HG03521 (cell line): ENCODE results near the gene OLFML2B.

Experiments used
- ATAC-seq: cut with Tn5 transposase; IDR thresholded peaks from one replicate; pipeline ENCODE4 v1.9.1; 2021; ENCODE audit warnings: mild to moderate bottlenecking, moderate library complexity; ENCODE audit not compliant: unreplicated experiment

Gene OLFML2B

GRCh38 chr1:162008799-162009198 is 14.9 kb downstream of the OLFML2B start:
- no peak for ATAC-seq

DNA sequence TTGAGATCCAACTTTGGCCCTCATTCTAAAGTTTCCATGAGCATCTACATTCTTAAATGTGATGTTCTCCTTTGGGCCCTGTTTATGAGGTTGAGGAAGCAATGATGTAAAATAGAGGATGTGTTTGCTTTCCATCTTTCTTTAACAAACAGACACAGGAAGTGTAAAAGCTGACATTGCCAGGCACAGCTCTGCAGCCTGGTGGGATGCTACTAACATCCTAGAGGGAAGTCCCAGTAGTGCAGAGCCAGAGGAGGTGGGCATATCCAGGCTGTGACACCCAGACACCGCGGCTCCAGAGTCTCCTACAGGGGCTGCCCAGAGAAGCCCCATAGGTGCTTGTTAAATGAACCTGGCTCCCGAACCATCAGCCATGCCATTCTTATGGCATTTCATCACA is 16.2 kb downstream of the OLFML2B start:
- ATAC-seq, result no peak

DNA sequence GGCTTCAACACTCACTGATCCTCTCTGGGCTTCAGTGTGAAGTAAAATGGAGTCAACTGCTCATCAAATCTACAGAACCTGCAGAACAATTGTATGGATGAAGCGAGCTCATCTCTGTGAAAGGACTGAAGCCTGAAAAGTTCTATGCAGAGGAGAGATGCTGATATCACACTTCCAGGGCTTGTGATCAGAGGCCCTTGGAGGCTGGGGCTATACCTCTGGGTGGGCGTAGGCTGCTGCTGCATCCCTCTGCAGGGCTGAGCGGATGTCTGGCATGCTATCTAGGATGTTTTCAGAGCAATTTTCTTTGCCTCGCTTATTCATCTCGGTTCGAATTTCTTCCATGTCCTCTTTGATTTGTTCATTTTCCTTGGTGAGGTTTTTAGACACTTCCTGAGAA is 17.6 kb downstream of the OLFML2B start:
- ATAC-seq, result no peak

GRCh38 chr1:162004441-162004950 is 19.2 kb downstream of the OLFML2B start:
- no peak for ATAC-seq

DNA sequence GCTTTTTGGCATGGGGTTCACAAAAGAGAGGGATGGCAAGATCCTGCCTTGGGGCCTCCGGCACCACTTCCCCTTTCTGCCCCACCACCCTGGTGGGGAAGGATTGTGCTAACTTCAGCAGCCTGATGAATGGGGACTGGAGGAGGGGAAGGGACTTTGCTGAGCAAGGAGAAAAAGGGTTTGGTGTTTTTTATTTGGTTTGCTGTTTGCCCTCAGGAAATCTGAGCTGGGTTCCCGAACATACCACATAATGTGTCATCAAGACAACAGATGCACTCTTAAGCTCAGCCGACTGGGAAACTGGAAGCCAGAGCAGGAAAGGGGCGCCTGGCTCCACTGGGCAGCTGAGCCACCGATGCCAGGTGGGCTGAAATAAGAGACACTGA is 19.8 kb downstream of the OLFML2B start:
- ATAC-seq, result no peak

DNA sequence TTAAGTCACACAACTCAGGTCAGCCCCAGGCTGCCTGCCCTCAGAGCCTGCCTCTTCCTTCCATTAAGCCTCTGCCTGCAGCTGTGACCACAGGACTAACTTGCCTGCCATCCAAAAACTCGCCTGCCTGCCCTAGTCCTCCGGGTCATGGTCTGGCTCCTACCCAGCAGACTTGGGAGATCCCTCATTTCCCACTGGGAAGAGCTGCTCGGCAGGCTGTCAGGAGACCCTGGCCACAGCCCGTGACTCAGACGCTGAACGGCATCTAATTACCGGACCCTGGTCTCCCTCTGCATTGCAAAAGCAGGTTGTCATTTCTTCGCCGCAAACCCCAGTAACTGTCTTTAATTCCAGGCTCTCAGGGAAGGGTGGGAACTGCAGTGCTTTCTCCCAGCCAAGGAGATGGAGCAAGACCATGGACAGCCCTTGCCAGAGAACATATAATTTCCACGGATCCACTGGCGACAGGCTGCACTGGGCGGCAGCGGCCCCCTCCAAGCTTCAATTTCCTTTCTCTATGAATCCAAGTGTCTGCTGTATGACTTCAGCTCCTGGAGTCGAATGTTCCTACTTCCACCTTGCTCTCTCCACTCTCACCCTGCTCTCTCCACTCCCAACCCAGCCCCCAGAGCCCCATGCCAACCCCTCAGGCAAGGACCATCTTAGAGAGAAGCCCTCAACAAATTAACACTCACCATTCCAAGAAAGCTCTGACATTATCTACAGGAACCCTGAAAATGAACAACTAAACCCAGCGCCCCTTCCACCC is 20.4 kb downstream of the OLFML2B start:
- no peak for ATAC-seq

DNA sequence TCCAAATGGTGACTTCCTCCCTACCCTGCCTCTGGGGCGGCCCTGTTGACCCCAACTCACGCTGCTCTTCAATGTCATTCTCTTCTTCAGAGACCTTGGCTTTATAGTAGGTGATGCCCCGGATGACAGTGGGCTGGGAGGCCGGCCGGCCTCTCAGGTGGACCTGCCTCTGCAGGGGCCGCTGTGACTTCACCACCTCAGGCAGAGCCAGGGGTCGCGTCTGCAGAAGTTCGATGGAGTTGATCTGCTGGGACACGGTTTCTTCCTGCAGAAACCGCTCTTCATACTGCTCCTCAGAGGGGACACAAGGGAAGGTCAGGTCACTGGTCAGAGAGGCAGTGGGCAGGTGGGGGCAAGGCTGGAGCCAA is 23.6 kb downstream of the OLFML2B start:
- ATAC-seq, result no peak

DNA sequence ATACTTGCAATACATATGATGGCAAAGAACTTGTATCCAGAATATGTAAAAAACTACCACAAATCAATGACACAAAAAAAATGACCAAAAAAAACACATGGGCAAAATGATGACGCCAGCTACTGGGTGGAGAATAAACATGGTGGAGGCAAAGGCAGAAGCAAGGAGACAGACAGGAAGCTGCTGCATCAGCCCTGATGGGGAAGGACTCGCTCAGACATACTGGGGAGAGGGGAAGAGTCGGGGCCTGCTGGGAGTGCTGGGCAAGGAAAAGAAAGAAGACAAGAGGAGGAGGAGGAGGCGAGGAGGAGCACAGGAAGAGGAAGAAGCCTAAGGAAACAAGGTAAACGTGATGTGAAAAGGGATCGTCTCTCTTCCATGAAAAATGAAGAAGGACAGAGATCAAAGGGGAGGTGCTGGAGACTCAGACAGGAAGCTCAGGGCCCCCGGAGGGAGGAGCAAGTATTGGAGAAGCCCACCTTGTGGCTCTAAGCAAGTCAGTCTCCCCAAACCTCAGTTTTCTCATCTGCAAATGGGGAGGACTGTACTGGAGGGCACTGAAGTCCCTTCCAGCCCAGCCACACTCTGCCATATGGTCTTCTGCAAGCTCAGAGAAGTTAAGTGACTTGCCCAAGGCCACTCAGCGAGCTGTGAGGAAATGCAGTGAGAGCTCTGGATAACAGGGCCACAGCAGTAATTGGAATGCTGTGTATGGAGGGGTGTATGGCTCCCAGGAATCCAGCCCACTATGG is 24.2 kb downstream of the OLFML2B start:
- ATAC-seq, result no peak

- ATAC-seq, result no peak
These were observed 24.9 kb downstream of the OLFML2B start for GRCh38 chr1:161998811-161999210.

DNA sequence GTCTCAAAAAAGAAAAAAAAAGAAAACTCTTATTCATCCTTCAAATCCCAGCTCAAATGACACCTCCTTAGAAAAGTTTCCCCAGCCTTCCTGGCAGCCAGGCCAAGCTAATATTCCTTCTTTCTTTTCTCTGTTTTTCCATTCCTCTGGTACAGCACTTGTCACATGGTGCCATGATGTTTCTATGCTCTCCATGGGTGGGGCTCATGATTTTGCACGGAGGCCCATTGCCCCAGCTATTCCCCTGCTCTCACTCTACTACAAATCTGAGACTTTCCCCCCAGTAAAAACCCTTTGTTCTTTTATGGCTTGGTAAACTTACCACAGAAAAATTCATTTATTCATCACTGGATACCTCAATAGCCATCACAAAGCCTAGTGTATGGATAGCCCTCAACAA is 26.5 kb downstream of the OLFML2B start:
- no peak for ATAC-seq

DNA sequence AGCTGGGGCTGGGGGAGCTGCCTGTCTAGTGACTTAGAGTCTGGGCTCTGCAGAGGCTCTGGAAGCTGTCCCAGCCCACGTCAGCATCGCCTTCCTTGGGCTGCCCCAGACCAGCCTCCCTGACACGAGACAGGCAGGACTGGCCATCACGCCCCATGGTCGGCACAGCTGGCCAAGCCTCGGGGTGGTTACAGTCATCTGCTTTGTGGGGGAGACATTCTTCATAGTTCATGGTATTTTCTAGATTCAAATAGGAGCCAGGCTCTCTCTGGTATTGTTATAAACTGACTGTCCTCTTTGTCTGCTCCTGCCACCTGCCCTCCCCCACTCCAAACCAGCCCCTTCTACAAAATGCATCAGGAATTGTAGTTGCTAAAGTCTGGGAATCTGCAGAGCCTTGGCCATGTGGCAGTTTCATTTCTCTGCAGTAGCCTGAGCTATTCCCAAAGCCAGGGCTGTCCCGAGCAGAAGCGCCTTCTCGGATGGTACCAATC is 29.4 kb downstream of the OLFML2B start:
- no peak for ATAC-seq

- no peak for ATAC-seq
These were observed 30.1 kb downstream of the OLFML2B start for GRCh38 chr1:161993576-161993975.

DNA sequence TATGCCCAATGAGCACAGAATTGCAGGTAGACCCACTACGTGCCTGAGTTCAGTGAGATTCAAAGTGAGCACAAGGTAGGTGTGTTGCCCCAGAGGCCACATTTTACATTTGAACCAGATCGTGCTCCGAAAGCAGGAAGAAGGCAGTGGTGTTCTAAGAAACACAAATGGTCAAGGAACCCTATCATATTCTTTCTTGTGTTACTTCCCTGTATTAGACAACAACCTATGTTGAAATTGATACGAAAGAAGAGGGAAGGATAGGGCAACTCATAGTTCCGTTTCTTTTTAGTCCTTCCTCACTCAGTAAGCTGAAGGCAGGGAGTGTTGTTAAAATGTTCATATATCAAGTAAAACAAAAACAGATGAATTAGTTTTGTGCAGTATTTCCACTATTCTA is 33.9 kb downstream of the OLFML2B start:
- no peak for ATAC-seq

DNA sequence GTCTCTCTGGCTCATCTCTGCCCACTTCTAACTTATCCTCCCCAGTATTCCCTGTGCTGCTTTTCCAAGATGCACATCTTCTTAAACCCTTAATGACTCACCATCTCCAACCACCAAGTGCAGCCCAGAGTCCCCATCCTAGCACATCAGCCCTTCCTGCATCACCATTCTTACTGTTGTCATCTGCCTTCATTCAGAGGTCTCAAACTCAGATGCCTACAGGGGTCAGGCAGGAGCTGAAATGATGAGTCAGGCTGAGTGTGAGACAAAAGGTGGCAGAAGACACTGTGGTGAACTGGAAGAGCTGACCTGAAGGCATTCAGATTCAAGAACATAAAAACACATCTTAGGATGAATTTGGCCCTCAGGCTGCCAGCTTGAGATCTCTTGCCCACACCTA is 34.6 kb downstream of the OLFML2B start:
- ATAC-seq, result no peak

- no peak for ATAC-seq
These were observed 35.3 kb downstream of the OLFML2B start for GRCh38 chr1:161988413-161988812.

DNA sequence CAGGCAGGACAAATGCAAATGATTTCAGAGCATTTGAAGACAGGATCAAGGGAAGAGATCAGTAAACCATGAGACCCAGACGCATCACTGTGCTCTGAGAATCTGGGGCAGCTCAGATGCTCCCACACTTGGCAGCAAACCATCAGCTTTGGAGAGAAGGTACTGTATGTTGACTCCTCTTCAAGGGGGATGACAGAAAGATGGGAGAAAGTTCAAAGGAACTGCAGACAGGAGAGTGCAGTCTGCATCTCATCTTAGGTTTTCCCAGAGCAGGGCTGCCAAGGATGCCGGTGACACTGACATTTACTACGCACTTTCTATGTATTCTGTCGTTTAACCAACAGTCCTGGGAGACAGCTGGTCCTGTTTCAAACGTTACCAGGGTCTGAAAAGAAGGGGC is 35.8 kb downstream of the OLFML2B start:
- no peak for ATAC-seq

DNA sequence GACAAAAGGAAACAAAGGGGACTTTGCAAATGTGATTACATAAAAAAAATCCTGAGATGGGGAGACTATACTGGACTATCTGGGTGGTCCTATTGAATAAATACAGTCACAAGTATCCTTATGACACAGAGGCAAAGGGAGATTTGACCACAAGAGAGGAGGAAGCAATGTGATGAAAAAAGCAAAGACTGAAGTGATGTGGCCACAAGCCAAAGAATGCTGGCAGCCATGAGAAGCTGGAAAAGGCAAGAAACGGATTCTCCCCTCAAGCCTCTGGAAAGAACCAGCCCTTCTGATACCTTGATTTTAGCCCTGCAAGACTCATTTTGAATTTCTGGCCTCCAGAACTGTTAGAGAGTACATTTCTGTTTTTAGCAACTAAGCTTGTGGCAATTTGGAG is 36.4 kb downstream of the OLFML2B start:
- no peak for ATAC-seq

- no peak for ATAC-seq
These were observed 37.3 kb downstream of the OLFML2B start for GRCh38 chr1:161986328-161986727.

- ATAC-seq, result no peak
These were observed 38.3 kb downstream of the OLFML2B start for GRCh38 chr1:161985301-161985822.

DNA sequence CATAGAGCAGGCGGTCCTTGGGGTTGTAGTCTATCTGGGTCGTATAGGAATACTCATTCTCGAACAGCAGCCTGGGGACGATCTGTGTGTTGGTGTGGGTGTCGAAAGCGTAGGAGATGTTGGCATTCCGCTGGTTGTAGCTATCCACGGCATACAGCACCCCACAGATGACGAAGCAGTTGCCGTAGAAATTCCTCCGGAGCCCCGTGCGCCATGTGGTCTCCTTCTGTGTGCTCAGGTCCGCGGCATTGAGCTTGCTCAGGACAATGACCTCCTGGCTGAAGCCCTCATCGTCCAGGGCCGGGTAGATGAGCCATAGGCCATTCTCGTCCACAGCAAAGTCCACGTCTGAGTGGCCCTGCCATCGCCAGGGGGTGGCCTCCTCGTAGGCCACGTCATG is 39.9 kb downstream of the OLFML2B start:
- ATAC-seq, result no peak

DNA sequence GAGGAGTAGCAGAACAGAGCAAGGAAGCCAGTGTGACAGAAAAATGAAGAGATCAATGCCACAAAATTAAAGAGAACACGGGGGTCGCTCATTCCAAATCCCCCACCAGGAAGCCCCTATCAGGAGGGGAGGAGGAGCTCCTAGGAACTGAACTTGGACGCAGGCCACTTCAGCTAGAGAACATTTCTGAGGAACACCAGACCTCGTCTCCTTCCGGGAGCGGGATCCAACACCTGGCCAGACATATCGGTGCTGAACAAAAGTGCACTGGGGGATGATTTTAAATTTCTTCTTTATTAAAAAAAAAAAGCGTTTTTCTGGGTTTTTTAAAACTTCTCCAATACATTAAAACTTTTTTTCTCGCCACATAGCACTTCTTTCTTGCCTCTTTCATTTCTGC is 40.8 kb downstream of the OLFML2B start:
- ATAC-seq, result no peak

GRCh38 chr1:161982507-161982895 is 41.2 kb downstream of the OLFML2B start:
- ATAC-seq, result no peak
